Measurements from ENCODE around the gene IMPA2. TPM values are rescaled to one million over a fixed set of nuclear protein-coding genes. Genes with fewer than 3 reads are reported as not detected.
"Not testable (repeated sequence)": the region's sequence is repeated elsewhere in the genome, so short reads cannot be mapped to it uniquely, and the experiment has no call there.

Gene IMPA2
- total and polyA plus RNA-seq, 2 donors (not counting 1 experiment from before 2014, with no cell fraction given), result 3.8 to 23.0 TPM

GRCh38 chr18:11944786-11945185 lies 36.5 kb upstream of the IMPA2 start:
- H3K4me1 ChIP-seq (ENCODE audit: control insufficient read depth, extremely low read depth, insufficient read depth, low read length), result peaks cover 8% of the 10 kb centered on the region
- H3K36me3 ChIP-seq (ENCODE audit: control insufficient read depth, insufficient read depth, low read length), result no peaks in the 10 kb centered on the region
- TF ChIP-seq CTCF (conservative IDR thresholded peaks at IDR 0.05 in 1 of 2, IDR thresholded peaks at IDR 0.05 in 1 of 2; ENCODE audit: low read depth in 1 of 2, low read length in 2 of 2) (no peak), EZH2 (IDR thresholded peaks at IDR 0.05; ENCODE audit: low read length, missing control alignments) (no peak)
- H3K27me3 ChIP-seq (ENCODE audit: control insufficient read depth, insufficient read depth, low read length), result no peaks in the 10 kb centered on the region
- no peak overlapping the region for H3K4me2 ChIP-seq (ENCODE audit: extremely low read depth, insufficient read depth, low read length)
- H3K4me3 ChIP-seq (replicated peaks in 1 of 4; ENCODE audit: control extremely low read depth in 1 of 4, insufficient read depth in 1 of 4, low read depth in 3 of 4, low read length in 4 of 4), result no peak overlapping the region
- no peak overlapping the region for H2AFZ ChIP-seq (ENCODE audit: low read length)
- H4K20me1 ChIP-seq (ENCODE audit: control insufficient read depth, extremely low read depth, insufficient read depth, low read length), result no peaks in the 10 kb centered on the region
- H3K9me3 ChIP-seq (ENCODE audit: control insufficient read depth, insufficient read depth, low read depth, low read length), result no peaks in the 10 kb centered on the region
- no peaks in the 10 kb centered on the region for H3K79me2 ChIP-seq (ENCODE audit: control insufficient read depth, insufficient read depth, low read length)
- no peak overlapping the region for H3K9ac ChIP-seq (ENCODE audit: insufficient read depth, low read length)
- no peak for DNase-seq (ENCODE audit: low read depth in 2 of 2)
- H3K27ac ChIP-seq (ENCODE audit: insufficient read depth, low read length), result no peak overlapping the region

GRCh38 chr18:11945834-11946659 lies 35.3 kb upstream of the IMPA2 start:
- H3K36me3 ChIP-seq (ENCODE audit: control insufficient read depth, insufficient read depth, low read length); H3K27me3 ChIP-seq (ENCODE audit: control insufficient read depth, insufficient read depth, low read length); H3K79me2 ChIP-seq (ENCODE audit: control insufficient read depth, insufficient read depth, low read length); H3K9me3 ChIP-seq (ENCODE audit: control insufficient read depth, insufficient read depth, low read depth, low read length); H3K9ac ChIP-seq (ENCODE audit: insufficient read depth, low read length); H4K20me1 ChIP-seq (ENCODE audit: control insufficient read depth, extremely low read depth, insufficient read depth, low read length); H2AFZ ChIP-seq (ENCODE audit: low read length); H3K4me1 ChIP-seq (ENCODE audit: control insufficient read depth, extremely low read depth, insufficient read depth, low read length); H3K4me3 ChIP-seq (replicated peaks in 1 of 4; ENCODE audit: control extremely low read depth in 1 of 4, insufficient read depth in 1 of 4, low read depth in 3 of 4, low read length in 4 of 4): not testable (repeated sequence)
- peak; percentile 24 to 37 for DNase-seq (ENCODE audit: low read depth in 2 of 2)
- H3K4me2 ChIP-seq (ENCODE audit: extremely low read depth, insufficient read depth, low read length), result peak overlapping the region; percentile 53
- H3K27ac ChIP-seq (ENCODE audit: insufficient read depth, low read length), result peak overlapping the region; percentile 62

GRCh38 chr18:11946756-11947155 lies 34.6 kb upstream of the IMPA2 start:
- no peak overlapping the region for H3K9ac ChIP-seq (ENCODE audit: insufficient read depth, low read length)
- H3K4me1 ChIP-seq (ENCODE audit: control insufficient read depth, extremely low read depth, insufficient read depth, low read length), result peaks cover 8% of the 10 kb centered on the region
- H3K9me3 ChIP-seq (ENCODE audit: control insufficient read depth, insufficient read depth, low read depth, low read length), result no peaks in the 10 kb centered on the region
- no peaks in the 10 kb centered on the region for H3K27me3 ChIP-seq (ENCODE audit: control insufficient read depth, insufficient read depth, low read length)
- peak overlapping the region; percentile 53 for H3K4me2 ChIP-seq (ENCODE audit: extremely low read depth, insufficient read depth, low read length)
- no peaks in the 10 kb centered on the region for H3K36me3 ChIP-seq (ENCODE audit: control insufficient read depth, insufficient read depth, low read length)
- DNase-seq (ENCODE audit: low read depth in 2 of 2), result peak; percentile 66 to 68
- peak overlapping the region in 3 of 4 experiments; percentile 10 to 49 (median 37) for H3K4me3 ChIP-seq (replicated peaks in 1 of 4; ENCODE audit: control extremely low read depth in 1 of 4, insufficient read depth in 1 of 4, low read depth in 3 of 4, low read length in 4 of 4)
- no peaks in the 10 kb centered on the region for H3K79me2 ChIP-seq (ENCODE audit: control insufficient read depth, insufficient read depth, low read length)
- peak overlapping the region; percentile 16 for H2AFZ ChIP-seq (ENCODE audit: low read length)
- H4K20me1 ChIP-seq (ENCODE audit: control insufficient read depth, extremely low read depth, insufficient read depth, low read length), result no peaks in the 10 kb centered on the region
- H3K27ac ChIP-seq (ENCODE audit: insufficient read depth, low read length), result peak overlapping the region; percentile 62
- TF ChIP-seq CTCF (conservative IDR thresholded peaks at IDR 0.05 in 1 of 2, IDR thresholded peaks at IDR 0.05 in 1 of 2; ENCODE audit: low read depth in 1 of 2, low read length in 2 of 2) (no peak), EZH2 (IDR thresholded peaks at IDR 0.05; ENCODE audit: low read length, missing control alignments) (no peak)

All from fibroblast of lung (primary cell).